OCI-LY7 (cell line): ENCODE results near the gene LRP2.

Experiments
- EZH2phosphoT487 ChIP-seq: fragments of 200-600 bp; sonication (generic); IDR thresholded peaks from 2 replicates; pipeline ENCODE4 v1.6.1; 2018; ENCODE audit warnings: low read depth, borderline replicate concordance, mild to moderate bottlenecking, mixed run types, antibody characterized with exemption, low read length, moderate library complexity, mixed read lengths
- TF ChIP-seq, protein P1 (sequence below): fragments of 200-600 bp; sonication (generic); conservative IDR thresholded peaks from 2 replicates; pipeline ENCODE4 v1.5.1; 2014; ENCODE audit warnings: mild to moderate bottlenecking, antibody characterized with exemption, low read length, moderate library complexity, mixed read lengths

- TF ChIP-seq, protein P1, sequence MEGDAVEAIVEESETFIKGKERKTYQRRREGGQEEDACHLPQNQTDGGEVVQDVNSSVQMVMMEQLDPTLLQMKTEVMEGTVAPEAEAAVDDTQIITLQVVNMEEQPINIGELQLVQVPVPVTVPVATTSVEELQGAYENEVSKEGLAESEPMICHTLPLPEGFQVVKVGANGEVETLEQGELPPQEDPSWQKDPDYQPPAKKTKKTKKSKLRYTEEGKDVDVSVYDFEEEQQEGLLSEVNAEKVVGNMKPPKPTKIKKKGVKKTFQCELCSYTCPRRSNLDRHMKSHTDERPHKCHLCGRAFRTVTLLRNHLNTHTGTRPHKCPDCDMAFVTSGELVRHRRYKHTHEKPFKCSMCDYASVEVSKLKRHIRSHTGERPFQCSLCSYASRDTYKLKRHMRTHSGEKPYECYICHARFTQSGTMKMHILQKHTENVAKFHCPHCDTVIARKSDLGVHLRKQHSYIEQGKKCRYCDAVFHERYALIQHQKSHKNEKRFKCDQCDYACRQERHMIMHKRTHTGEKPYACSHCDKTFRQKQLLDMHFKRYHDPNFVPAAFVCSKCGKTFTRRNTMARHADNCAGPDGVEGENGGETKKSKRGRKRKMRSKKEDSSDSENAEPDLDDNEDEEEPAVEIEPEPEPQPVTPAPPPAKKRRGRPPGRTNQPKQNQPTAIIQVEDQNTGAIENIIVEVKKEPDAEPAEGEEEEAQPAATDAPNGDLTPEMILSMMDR = peak; percentile 72
- no peak for TF ChIP-seq EZH2phosphoT487
Observed at GRCh38 chr2:169221745-169222369, 140.5 kb downstream of the LRP2 start.
